GM10266 (cell line): ENCODE measurements around the gene GDI2.

Experiments
- DNase-seq: peaks from one replicate; pipeline ENCODE4 v3.0.0; 2012; ENCODE audit errors: extremely low spot score
- TF ChIP-seq, protein P1 (sequence below): IDR thresholded peaks from 2 replicates; pipeline ENCODE4 v1.5.1; 2012; ENCODE audit warnings: mild to moderate bottlenecking, low read depth; ENCODE audit not compliant: control insufficient read depth, insufficient read depth; ENCODE audit errors: missing control alignments

GDI2 gene

DNA sequence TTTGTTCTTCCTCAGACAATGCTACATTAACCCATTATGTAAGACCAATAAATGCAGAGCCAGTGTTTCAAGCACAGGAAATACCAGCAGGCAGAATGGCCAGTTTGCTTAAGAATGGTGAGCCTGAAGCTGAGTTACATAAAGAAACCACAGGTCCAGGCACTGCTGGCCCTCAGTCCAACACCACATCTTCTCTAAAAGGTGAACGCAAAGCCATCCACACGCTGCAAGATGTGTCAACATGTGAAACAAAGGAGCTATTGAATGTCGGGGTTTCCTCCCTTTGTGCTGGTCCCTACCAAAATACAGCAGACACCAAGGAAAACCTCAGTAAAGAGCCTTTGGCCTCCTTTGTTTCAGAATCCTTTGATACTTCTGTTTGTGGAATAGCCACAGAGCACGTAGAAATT lies 64.8 kb downstream of the GDI2 start:
- DNase-seq: no peak
- TF ChIP-seq, protein P1, sequence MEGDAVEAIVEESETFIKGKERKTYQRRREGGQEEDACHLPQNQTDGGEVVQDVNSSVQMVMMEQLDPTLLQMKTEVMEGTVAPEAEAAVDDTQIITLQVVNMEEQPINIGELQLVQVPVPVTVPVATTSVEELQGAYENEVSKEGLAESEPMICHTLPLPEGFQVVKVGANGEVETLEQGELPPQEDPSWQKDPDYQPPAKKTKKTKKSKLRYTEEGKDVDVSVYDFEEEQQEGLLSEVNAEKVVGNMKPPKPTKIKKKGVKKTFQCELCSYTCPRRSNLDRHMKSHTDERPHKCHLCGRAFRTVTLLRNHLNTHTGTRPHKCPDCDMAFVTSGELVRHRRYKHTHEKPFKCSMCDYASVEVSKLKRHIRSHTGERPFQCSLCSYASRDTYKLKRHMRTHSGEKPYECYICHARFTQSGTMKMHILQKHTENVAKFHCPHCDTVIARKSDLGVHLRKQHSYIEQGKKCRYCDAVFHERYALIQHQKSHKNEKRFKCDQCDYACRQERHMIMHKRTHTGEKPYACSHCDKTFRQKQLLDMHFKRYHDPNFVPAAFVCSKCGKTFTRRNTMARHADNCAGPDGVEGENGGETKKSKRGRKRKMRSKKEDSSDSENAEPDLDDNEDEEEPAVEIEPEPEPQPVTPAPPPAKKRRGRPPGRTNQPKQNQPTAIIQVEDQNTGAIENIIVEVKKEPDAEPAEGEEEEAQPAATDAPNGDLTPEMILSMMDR: no peak

DNA sequence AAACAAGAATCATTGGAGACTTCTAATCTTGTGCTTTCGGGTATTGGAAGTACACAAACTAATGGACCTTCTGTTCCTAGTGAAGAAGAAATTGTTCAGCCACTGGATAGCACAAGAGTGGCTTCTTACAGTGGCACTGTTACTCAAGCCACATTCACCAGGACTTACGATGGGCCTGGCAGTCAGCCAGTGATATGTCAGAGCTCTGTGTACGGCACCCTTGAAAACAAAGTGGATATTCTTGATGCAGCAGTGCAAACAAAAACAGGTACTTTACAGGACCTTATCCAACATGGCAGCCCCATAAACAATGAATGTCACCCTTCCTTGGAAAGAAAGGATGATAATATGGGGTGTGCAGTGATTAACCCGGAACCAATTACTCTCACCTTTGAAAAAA lies 67.0 kb downstream of the GDI2 start:
- no peak for DNase-seq
- TF ChIP-seq, protein P1: no peak

DNA sequence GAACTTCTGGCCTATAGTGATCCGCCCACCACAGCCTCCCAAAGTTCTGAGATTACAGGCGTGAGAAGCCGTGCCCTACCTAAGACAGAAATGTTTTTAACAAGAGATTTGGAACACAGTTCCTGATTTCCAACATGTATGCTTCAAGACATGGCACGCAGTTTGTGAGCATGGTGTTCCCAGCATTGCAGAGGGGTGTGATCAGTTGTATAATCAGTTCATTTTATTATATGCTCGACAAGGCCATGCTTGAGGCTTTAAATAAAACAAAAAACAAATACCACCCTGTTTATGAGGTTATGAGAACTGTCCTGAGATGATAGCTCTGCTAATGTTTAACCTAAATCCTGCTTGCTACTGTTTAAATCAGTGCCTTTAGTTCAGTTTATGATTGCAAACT lies 68.4 kb downstream of the GDI2 start:
- TF ChIP-seq, protein P1: no peak
- no peak for DNase-seq

DNA sequence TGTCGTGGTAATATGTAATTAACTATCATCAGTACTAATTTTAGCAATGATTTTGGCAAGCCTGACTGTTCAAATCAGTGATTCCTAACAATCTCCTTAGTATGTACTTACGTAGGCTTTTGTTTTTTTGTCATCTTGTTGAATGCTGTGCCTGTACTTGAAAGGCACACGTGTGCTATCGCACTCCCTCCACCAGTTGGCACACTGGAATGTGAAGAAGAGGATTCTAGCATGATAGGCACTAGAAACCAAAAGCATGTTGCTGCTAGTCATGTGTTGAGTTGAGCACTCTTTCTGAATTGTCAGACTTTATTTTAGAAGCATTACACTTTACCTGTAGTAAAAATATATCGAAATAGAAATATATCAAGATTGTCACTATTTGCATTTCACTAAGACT lies 69.5 kb downstream of the GDI2 start:
- DNase-seq: no peak
- TF ChIP-seq, protein P1: no peak

DNA sequence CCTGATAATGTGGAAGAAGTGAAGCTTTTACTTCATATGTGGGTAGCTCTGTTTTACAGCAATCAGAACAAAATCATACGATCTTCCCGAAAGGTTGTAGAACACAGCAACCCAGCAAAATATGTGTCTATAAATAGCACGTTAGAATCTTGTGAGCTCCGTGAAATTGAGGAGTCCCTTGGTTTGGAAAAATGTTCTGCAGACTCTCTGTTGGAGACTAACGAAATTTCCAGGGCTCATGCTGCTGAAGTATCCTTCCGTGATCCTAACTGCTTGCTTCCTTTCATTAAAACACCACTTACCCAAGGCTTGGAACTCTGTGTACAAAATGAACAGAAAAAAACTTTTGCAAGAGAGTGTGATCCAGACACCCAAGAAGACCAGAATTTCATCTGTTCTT lies 71.1 kb downstream of the GDI2 start:
- DNase-seq: no peak
- TF ChIP-seq, protein P1: no peak

DNA sequence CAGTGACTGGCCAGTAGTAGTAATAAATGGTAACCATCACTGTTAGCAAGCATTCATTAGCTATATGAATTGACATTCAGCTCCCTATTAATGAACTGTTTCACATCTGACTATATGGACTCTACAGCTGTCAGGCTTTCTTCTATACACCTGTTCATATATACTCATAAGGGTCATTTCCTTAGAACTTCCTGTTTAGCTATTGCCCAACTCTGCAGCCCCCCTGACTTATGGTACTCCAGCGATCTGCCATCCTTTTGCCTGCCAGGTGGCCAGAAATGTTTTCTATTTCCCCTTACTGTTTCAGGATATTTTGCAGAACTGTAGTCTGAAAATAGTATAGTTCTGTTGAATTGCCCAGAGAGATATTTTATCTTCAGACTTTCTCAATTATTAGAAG lies 72.0 kb downstream of the GDI2 start:
- TF ChIP-seq, protein P1: no peak
- DNase-seq: no peak

DNA sequence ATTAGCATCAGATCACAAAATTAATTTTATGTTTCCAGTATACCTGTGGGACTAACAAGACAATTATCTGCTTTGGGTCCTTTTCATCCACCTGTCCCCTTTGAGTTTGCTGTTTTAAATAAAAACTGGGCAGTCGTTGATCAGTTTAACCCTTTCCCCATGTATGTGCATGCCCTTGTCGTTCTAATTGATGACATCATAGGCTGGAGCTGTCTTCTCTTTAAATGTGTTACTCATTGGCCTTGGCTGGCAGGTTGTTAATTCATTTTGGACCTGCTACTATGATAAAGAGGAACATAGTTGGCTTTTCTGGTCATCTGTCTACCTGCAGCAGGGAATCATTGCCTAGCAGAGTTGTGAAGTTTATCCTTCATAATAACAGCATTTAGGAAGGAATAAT lies 74.8 kb downstream of the GDI2 start:
- no peak for DNase-seq
- TF ChIP-seq, protein P1: no peak
